GM23338 (cell line): ENCODE data around the gene SLC16A11.

Experiments used
- EZH2 ChIP-seq: fragments of 200-600 bp; sonication (generic); IDR thresholded peaks from one replicate; pipeline ENCODE4 v1.8.0; 2017; ENCODE audit warnings: antibody characterized with exemption, mild to moderate bottlenecking, low read depth; ENCODE audit not compliant: unreplicated experiment
- EZH2phosphoT487 ChIP-seq: fragments of 200-600 bp; sonication (generic); IDR thresholded peaks from one replicate; pipeline ENCODE4 v1.8.1; 2018; ENCODE audit warnings: antibody characterized with exemption; ENCODE audit not compliant: unreplicated experiment
- JUNB ChIP-seq: IDR thresholded peaks from one replicate; pipeline ENCODE4 v1.6.1; 2016; ENCODE audit warnings: antibody characterized with exemption; ENCODE audit not compliant: unreplicated experiment
- NANOG ChIP-seq: IDR thresholded peaks from 2 replicates; pipeline ENCODE4 v1.6.1; 2016; ENCODE audit warnings: antibody characterized with exemption, borderline replicate concordance
- POLR2AphosphoS5 ChIP-seq: IDR thresholded peaks from 2 replicates; pipeline ENCODE4 v1.6.1; 2016; ENCODE audit warnings: antibody characterized with exemption, low read depth
- ZNF114 ChIP-seq: fragments of 250-450 bp; sonication (Bioruptor Pico); IDR thresholded peaks from 2 replicates; pipeline ENCODE4 v1.5.0; 2020; ENCODE audit warnings: mild to moderate bottlenecking, moderate library complexity
- TF ChIP-seq, protein P1 (sequence below), 2 experiments: fragments of 200-600 bp in 1 of 2; sonication (generic) in 1 of 2; conservative IDR thresholded peaks; 2 replicates each; pipeline versions ENCODE4 v1.5.1 to v1.6.1; 2016 to 2017; ENCODE audit warnings: antibody characterized with exemption in 2 of 2, low read depth in 2 of 2, mild to moderate bottlenecking in 2 of 2, moderate library complexity in 1 of 2
- TF ChIP-seq, protein P2 (sequence below): IDR thresholded peaks from one replicate; pipeline ENCODE4 v1.6.1; 2018; ENCODE audit warnings: antibody characterized with exemption; ENCODE audit not compliant: unreplicated experiment

GRCh38 chr17:7042501-7043181 is 1.3 kb downstream of the SLC16A11 start:
- TF ChIP-seq, protein P1, sequence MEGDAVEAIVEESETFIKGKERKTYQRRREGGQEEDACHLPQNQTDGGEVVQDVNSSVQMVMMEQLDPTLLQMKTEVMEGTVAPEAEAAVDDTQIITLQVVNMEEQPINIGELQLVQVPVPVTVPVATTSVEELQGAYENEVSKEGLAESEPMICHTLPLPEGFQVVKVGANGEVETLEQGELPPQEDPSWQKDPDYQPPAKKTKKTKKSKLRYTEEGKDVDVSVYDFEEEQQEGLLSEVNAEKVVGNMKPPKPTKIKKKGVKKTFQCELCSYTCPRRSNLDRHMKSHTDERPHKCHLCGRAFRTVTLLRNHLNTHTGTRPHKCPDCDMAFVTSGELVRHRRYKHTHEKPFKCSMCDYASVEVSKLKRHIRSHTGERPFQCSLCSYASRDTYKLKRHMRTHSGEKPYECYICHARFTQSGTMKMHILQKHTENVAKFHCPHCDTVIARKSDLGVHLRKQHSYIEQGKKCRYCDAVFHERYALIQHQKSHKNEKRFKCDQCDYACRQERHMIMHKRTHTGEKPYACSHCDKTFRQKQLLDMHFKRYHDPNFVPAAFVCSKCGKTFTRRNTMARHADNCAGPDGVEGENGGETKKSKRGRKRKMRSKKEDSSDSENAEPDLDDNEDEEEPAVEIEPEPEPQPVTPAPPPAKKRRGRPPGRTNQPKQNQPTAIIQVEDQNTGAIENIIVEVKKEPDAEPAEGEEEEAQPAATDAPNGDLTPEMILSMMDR (conservative IDR thresholded peaks at IDR 0.05; ENCODE audit: low read depth in 2 of 2): no peak
- no peak for TF ChIP-seq POLR2AphosphoS5
- TF ChIP-seq EZH2: no peak
- TF ChIP-seq, protein P2, sequence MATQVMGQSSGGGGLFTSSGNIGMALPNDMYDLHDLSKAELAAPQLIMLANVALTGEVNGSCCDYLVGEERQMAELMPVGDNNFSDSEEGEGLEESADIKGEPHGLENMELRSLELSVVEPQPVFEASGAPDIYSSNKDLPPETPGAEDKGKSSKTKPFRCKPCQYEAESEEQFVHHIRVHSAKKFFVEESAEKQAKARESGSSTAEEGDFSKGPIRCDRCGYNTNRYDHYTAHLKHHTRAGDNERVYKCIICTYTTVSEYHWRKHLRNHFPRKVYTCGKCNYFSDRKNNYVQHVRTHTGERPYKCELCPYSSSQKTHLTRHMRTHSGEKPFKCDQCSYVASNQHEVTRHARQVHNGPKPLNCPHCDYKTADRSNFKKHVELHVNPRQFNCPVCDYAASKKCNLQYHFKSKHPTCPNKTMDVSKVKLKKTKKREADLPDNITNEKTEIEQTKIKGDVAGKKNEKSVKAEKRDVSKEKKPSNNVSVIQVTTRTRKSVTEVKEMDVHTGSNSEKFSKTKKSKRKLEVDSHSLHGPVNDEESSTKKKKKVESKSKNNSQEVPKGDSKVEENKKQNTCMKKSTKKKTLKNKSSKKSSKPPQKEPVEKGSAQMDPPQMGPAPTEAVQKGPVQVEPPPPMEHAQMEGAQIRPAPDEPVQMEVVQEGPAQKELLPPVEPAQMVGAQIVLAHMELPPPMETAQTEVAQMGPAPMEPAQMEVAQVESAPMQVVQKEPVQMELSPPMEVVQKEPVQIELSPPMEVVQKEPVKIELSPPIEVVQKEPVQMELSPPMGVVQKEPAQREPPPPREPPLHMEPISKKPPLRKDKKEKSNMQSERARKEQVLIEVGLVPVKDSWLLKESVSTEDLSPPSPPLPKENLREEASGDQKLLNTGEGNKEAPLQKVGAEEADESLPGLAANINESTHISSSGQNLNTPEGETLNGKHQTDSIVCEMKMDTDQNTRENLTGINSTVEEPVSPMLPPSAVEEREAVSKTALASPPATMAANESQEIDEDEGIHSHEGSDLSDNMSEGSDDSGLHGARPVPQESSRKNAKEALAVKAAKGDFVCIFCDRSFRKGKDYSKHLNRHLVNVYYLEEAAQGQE: no peak
- TF ChIP-seq EZH2phosphoT487: no peak
- no peak for TF ChIP-seq ZNF114
- TF ChIP-seq JUNB: no peak
- no peak for TF ChIP-seq NANOG
